Measurements from ENCODE around the gene SPATA6L.

DNA sequence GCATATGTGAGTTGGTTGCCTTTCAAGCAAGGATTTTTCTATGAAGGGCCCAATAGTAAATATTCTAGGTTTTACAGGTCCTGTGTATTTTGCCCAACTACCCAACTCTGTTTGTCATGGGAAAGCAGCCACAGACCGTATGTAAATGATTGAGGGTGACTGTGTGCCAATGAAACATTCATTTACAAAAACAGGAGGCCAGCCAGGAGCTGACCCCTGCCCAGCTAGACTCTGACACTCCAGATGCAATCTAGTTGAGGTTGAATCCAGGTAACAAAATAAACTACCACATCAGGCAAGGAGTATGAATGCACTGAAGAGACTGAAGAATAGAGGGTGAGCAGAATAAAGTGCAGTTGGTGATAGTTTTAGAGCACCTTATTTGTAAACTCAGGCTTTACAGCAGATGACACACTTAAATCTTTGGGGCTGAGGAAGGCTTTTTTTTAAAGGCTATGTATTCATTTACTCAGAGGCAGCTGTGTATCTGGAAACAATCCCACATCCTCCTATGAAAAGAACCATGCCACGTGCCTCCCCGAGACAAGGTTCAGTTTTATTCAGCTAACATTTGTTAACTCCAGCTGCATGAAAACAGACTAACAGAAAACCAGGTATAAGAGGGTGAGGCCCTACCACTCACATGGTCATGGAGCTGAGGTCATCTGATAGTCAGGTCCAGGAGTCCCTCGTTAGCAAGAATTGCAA, 115.3 kb downstream of the SPATA6L start:
- TF ChIP-seq, protein P1, sequence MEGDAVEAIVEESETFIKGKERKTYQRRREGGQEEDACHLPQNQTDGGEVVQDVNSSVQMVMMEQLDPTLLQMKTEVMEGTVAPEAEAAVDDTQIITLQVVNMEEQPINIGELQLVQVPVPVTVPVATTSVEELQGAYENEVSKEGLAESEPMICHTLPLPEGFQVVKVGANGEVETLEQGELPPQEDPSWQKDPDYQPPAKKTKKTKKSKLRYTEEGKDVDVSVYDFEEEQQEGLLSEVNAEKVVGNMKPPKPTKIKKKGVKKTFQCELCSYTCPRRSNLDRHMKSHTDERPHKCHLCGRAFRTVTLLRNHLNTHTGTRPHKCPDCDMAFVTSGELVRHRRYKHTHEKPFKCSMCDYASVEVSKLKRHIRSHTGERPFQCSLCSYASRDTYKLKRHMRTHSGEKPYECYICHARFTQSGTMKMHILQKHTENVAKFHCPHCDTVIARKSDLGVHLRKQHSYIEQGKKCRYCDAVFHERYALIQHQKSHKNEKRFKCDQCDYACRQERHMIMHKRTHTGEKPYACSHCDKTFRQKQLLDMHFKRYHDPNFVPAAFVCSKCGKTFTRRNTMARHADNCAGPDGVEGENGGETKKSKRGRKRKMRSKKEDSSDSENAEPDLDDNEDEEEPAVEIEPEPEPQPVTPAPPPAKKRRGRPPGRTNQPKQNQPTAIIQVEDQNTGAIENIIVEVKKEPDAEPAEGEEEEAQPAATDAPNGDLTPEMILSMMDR (IDR thresholded peaks at IDR 0.05): no peak
- no peak for TF ChIP-seq POLR2A (IDR thresholded peaks at IDR 0.05)

Data from lower leg skin (tissue), 3 donors.